Hepatocyte (in vitro differentiated cells): ENCODE measurements around the gene MDM4. TPM values are rescaled to one million over a fixed set of nuclear protein-coding genes. Genes with fewer than 3 reads are reported as not detected.

ENCODE experiments used
- DNase-seq: peaks from one replicate; pipeline ENCODE4 v3.0.0-alpha.2; 2016; ENCODE audit warnings: low spot score
- H2AFZ ChIP-seq: fragments of 200-600 bp; sonication (generic); 2 replicates; pipeline ENCODE4 v1.6.0; 2016; ENCODE audit warnings: antibody characterized with exemption, mild to moderate bottlenecking
- H3K27ac ChIP-seq: fragments of 200-600 bp; sonication (generic); 2 replicates; pipeline ENCODE4 v1.5.1; 2016; ENCODE audit warnings: mild to moderate bottlenecking
- H3K27me3 ChIP-seq: fragments of 200-600 bp; sonication (generic); 2 replicates; pipeline ENCODE4 v1.6.1; 2016
- H3K36me3 ChIP-seq: fragments of 200-600 bp; sonication (generic); replicated peaks from 2 replicates; pipeline ENCODE4 v1.5.1; 2016; ENCODE audit warnings: low read depth; ENCODE audit not compliant: insufficient read depth
- H3K4me1 ChIP-seq: fragments of 200-600 bp; sonication (generic); 2 replicates; pipeline ENCODE4 v1.5.1; 2016; ENCODE audit warnings: mild to moderate bottlenecking, moderate library complexity; ENCODE audit not compliant: insufficient read depth
- H3K4me2 ChIP-seq: fragments of 200-600 bp; sonication (generic); 2 replicates; pipeline ENCODE4 v1.6.0; 2016
- H3K4me3 ChIP-seq: fragments of 200-600 bp; sonication (generic); 2 replicates; pipeline ENCODE4 v1.5.1; 2016; ENCODE audit warnings: mild to moderate bottlenecking
- H3K79me2 ChIP-seq: fragments of 200-600 bp; sonication (generic); 2 replicates; pipeline ENCODE4 v1.6.0; 2017; ENCODE audit warnings: mild to moderate bottlenecking
- H3K9me2 ChIP-seq: fragments of 200-600 bp; sonication (generic); replicated peaks from 2 replicates; pipeline ENCODE4 v1.6.0; 2017; ENCODE audit warnings: mild to moderate bottlenecking; ENCODE audit not compliant: insufficient read depth
- H3K9me3 ChIP-seq: fragments of 200-600 bp; sonication (generic); 2 replicates; pipeline ENCODE4 v1.5.1; 2016; ENCODE audit warnings: low read depth, mild to moderate bottlenecking
- H4K20me1 ChIP-seq: fragments of 200-600 bp; sonication (generic); 2 replicates; pipeline ENCODE4 v1.6.0; 2016; ENCODE audit warnings: mild to moderate bottlenecking; ENCODE audit not compliant: insufficient read depth, poor library complexity, severe bottlenecking
- CTCF ChIP-seq: fragments of 200-600 bp; sonication (generic); IDR thresholded peaks from 2 replicates; pipeline ENCODE4 v1.5.1; 2016; ENCODE audit warnings: antibody characterized with exemption, mild to moderate bottlenecking; ENCODE audit not compliant: poor library complexity
- EZH2 ChIP-seq: fragments of 200-600 bp; sonication (generic); IDR thresholded peaks from 2 replicates; pipeline ENCODE4 v1.6.1; 2016; ENCODE audit warnings: antibody characterized with exemption, mild to moderate bottlenecking, borderline replicate concordance
- EZH2phosphoT487 ChIP-seq: fragments of 200-600 bp; sonication (generic); IDR thresholded peaks from one replicate; pipeline ENCODE4 v1.6.1; 2018; ENCODE audit warnings: antibody characterized with exemption, mild to moderate bottlenecking, low read depth, moderate library complexity; ENCODE audit not compliant: unreplicated experiment, severe bottlenecking
- WGBS: methylation state at CpG from one replicate; pipeline ENCODE4 v1.1.6; 2016; ENCODE audit warnings: low lambda C conversion rate; ENCODE audit errors: missing lambda C conversion rate; 5-methylcytosine and 5-hydroxymethylcytosine counted together
- polyA plus RNA-seq: library from polyadenylated mRNA; unstranded; fragments of >200 nt; fragmentation: Nextera tagmentation; extraction: Ambion mirVana; gene quantifications from 2 replicates; pipeline ENCODE4 v1.2.1, GENCODE V29; 2016
- total RNA-seq: library from RNA; depleted of rRNA; stranded (reverse); fragments of >200 nt; gene quantifications from 2 replicates; pipeline ENCODE4 v1.2.3, GENCODE V29; 2014

Gene MDM4
- total and polyA plus RNA-seq, 2 experiments from 2014 or later: 15.4 to 47.8 TPM

DNA sequence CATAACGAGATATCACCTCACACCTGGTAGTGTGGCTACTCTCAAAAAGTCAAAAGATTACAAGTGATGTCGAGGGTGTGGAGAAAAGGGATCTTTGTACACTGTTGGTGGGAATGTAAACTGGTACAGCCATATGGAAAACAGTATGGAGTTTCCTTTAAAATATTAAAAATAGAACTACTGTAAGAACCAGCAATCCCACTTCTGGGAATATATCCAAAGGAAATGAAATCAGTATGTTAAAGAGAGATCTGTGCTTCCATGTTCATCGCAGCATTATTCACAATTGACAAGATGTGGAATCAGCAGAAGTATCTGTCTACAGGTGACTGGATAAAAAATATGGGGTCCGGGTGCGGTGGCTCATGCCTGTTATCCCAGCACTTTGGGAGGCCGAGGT lies 14.0 kb upstream of the MDM4 start:
- no peak for DNase-seq
- Histone ChIP-seq H3K9me2 (no peaks in the 10 kb centered on the region), H3K27me3 (no peaks in the 10 kb centered on the region), H3K79me2 (no peaks in the 10 kb centered on the region), H4K20me1 (no peaks in the 10 kb centered on the region), H2AFZ (no peak overlapping the region), H3K4me1 (no peaks in the 10 kb centered on the region), H3K36me3 (no peaks in the 10 kb centered on the region), H3K27ac (no peak overlapping the region), H3K9me3 (no peaks in the 10 kb centered on the region), H3K4me2 (no peak overlapping the region), H3K4me3 (no peak overlapping the region)
- WGBS: 80% methylated on average over 6 of the region's 6 CpGs
- TF ChIP-seq EZH2phosphoT487 (no peak), EZH2 (no peak), CTCF (no peak)

DNA sequence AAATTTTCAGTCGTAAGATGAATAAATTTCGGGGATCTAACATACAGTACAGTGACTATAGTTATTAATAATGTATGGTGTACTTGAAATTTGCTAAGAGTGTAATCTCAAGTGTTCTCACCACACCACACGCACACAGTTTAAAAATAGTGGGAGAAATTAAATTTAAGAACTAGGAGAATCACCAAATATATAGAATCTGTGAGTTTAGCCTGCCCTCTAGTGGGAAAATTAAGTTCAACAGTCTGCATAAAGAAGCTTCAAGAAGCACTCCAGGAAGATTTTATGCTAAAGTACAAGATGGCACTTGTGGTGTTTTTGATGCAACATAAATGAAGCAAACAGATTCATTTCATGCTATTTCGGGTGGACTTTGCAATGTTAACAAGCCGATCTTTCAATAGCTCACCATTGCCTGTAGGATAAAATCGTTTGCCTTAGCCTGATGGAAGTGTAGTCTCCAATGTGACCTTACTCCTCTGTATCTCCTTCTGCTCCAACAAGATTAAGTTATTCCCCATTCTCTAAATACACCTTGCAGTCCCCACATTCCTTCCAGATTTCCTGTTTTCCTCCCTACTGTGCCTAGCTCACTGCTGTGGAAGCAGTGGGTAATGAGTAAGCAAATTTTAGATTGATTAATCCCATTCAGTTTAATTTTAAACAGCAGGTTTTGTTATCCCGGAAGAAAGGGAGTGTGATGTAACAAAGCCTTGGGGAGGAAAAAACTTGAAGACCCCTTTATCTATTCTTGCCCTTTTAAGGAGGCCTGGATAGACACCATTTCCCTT lies 12.9 kb upstream of the MDM4 start:
- peak; percentile 80 for DNase-seq
- no peak overlapping the region for H2AFZ ChIP-seq
- H3K4me2 ChIP-seq: no peak overlapping the region
- H3K9me3 ChIP-seq: no peaks in the 10 kb centered on the region
- no peaks in the 10 kb centered on the region for H3K4me1 ChIP-seq
- H4K20me1 ChIP-seq: no peaks in the 10 kb centered on the region
- no peak overlapping the region for H3K4me3 ChIP-seq
- TF ChIP-seq CTCF: peak; percentile 81
- no peak for TF ChIP-seq EZH2
- 26% methylated on average over 7 of the region's 7 CpGs for WGBS
- no peak overlapping the region for H3K27ac ChIP-seq
- no peaks in the 10 kb centered on the region for H3K36me3 ChIP-seq
- no peaks in the 10 kb centered on the region for H3K27me3 ChIP-seq
- no peaks in the 10 kb centered on the region for H3K79me2 ChIP-seq
- H3K9me2 ChIP-seq: no peaks in the 10 kb centered on the region

GRCh38 chr1:204503913-204504519 lies 12.2 kb upstream of the MDM4 start:
- Histone ChIP-seq H3K79me2 (no peaks in the 10 kb centered on the region), H3K9me3 (no peaks in the 10 kb centered on the region), H3K27ac (peak overlapping the region; percentile 8), H4K20me1 (no peaks in the 10 kb centered on the region), H2AFZ (no peak overlapping the region), H3K27me3 (no peaks in the 10 kb centered on the region), H3K36me3 (no peaks in the 10 kb centered on the region), H3K4me3 (no peak overlapping the region), H3K4me2 (no peak overlapping the region), H3K4me1 (no peaks in the 10 kb centered on the region), H3K9me2 (no peaks in the 10 kb centered on the region)
- no peak for TF ChIP-seq CTCF
- no peak for TF ChIP-seq EZH2
- no peak for TF ChIP-seq EZH2phosphoT487
- no peak for DNase-seq
- WGBS: 74% methylated on average over 4 of the region's 4 CpGs
